C4-2B (cell line): Measurements from ENCODE around the gene MALRD1.

Experiments used
- H3K27ac ChIP-seq: fragments of 450-650 bp; 2 replicates; pipeline ENCODE4 v1.5.1; 2017
- CTCF ChIP-seq: fragments of 450-650 bp; conservative IDR thresholded peaks from 2 replicates; pipeline ENCODE4 v1.5.1; 2017; ENCODE audit warnings: mild to moderate bottlenecking
- ZFX ChIP-seq: fragments of 450-650 bp; IDR thresholded peaks from 2 replicates; pipeline ENCODE4 v1.6.1; 2017

The MALRD1 gene

GRCh38 chr10:19651549-19651948 lies 602.9 kb downstream of the MALRD1 start:
- TF ChIP-seq ZFX: no peak
- TF ChIP-seq CTCF: no peak
- no peak overlapping the region for H3K27ac ChIP-seq

- no peak for TF ChIP-seq CTCF
- no peak for TF ChIP-seq ZFX
- no peak overlapping the region for H3K27ac ChIP-seq
Measured at GRCh38 chr10:19652750-19653149, 604.1 kb downstream of the MALRD1 start.

GRCh38 chr10:19653931-19654330 lies 605.3 kb downstream of the MALRD1 start:
- TF ChIP-seq CTCF (no peak), ZFX (no peak)
- no peak overlapping the region for H3K27ac ChIP-seq

- TF ChIP-seq ZFX: no peak
- no peak for TF ChIP-seq CTCF
- no peak overlapping the region for H3K27ac ChIP-seq
Measured at GRCh38 chr10:19654576-19654975, 606.0 kb downstream of the MALRD1 start.

- H3K27ac ChIP-seq: no peak overlapping the region
- TF ChIP-seq CTCF (no peak), ZFX (no peak)
Measured at GRCh38 chr10:19656420-19657042, 607.9 kb downstream of the MALRD1 start.

GRCh38 chr10:19658131-19658530 lies 609.5 kb downstream of the MALRD1 start:
- TF ChIP-seq CTCF (no peak), ZFX (no peak)
- no peak overlapping the region for H3K27ac ChIP-seq

GRCh38 chr10:19658622-19659233 lies 610.1 kb downstream of the MALRD1 start:
- TF ChIP-seq ZFX (no peak), CTCF (no peak)
- no peak overlapping the region for H3K27ac ChIP-seq
